Measurements from ENCODE around the gene ANO6.

- no peak for TF ChIP-seq EZH2 (IDR thresholded peaks at IDR 0.05; ENCODE audit: low read length)
- no peak for TF ChIP-seq CTCF (optimal IDR thresholded peaks at IDR 0.05 in 1 of 3, IDR thresholded peaks at IDR 0.05 in 1 of 3, conservative IDR thresholded peaks at IDR 0.05 in 1 of 3; ENCODE audit: extremely low read depth in 1 of 3, insufficient read depth in 2 of 3, low read length in 3 of 3)
Measured at GRCh38 chr12:45219621-45220020, 3.7 kb downstream of the ANO6 start.

All from keratinocyte (primary cell).